Kidney (tissue), 14 donors: ENCODE measurements around the gene TMEM72. TPM values are rescaled to one million over a fixed set of nuclear protein-coding genes. Genes with fewer than 3 reads are reported as not detected.

Experiments
- DNase-seq, 5 donors: peaks; one replicate each; pipeline ENCODE4 v3.0.0-alpha.2; 2013 to 2020
- FAIRE-seq: peaks from 2 replicates; lab custom pipeline; 2012; peaks lifted over from hg19 to GRCh38; lab: Jason Lieb, UNC
- H3K27ac ChIP-seq, 2 donors: one replicate each; pipeline ENCODE4 v1.7.0; 2013; ENCODE audit warnings: low read depth in 2 of 2, low read length in 2 of 2, inconsistent platforms in 1 of 2
- H3K27me3 ChIP-seq: one replicate; pipeline ENCODE4 v1.7.1; 2013; ENCODE audit warnings: low read length, inconsistent platforms; ENCODE audit not compliant: control insufficient read depth, insufficient read depth
- H3K36me3 ChIP-seq, 3 donors: one replicate each; pipeline versions ENCODE4 v1.7.0 to v1.7.1; 2013; ENCODE audit warnings: low read length in 3 of 3, control low read depth in 1 of 3, inconsistent platforms in 1 of 3; ENCODE audit not compliant: insufficient read depth in 3 of 3, control insufficient read depth in 2 of 3
- H3K4me1 ChIP-seq, 3 donors: one replicate each; pipeline versions ENCODE4 v1.7.0 to v1.7.1; 2013; ENCODE audit warnings: low read length in 3 of 3, inconsistent platforms in 1 of 3, low read depth in 1 of 3; ENCODE audit not compliant: control insufficient read depth in 2 of 3, insufficient read depth in 2 of 3
- H3K4me3 ChIP-seq, 3 donors: one replicate each; pipeline versions ENCODE4 v1.7.0 to v1.8.1; 2013; ENCODE audit warnings: low read length in 3 of 3, control low read depth in 1 of 3, inconsistent platforms in 1 of 3
- H3K9ac ChIP-seq, 3 donors: one replicate each; pipeline versions ENCODE4 v1.7.0 to v1.7.1; 2013; ENCODE audit warnings: low read length in 3 of 3, control low read depth in 1 of 3, inconsistent platforms in 1 of 3
- H3K9me3 ChIP-seq, 3 donors: one replicate each; pipeline versions ENCODE4 v1.7.0 to v1.7.1; 2013; ENCODE audit warnings: low read length in 3 of 3, control low read depth in 1 of 3, inconsistent platforms in 1 of 3; ENCODE audit not compliant: control insufficient read depth in 2 of 3, insufficient read depth in 1 of 3
- intact Hi-C: fragments of 100-400 bp; cut with DNase I; formaldehyde crosslinking; loops from one replicate; pipeline ENCODE4 v1.11.1; 2022
- polyA plus RNA-seq: library from polyadenylated mRNA; stranded (reverse); fragments of 350-450 nt; fragmentation: Illumina TruSeq; extraction: RNeasy Lipid Tissue Mini Kit (QIAGEN cat#74804); gene quantifications from one replicate; pipeline ENCODE4 v1.2.3, GENCODE V29; 2014; ENCODE audit warnings: low read depth, low replicate concordance; ENCODE audit not compliant: insufficient read depth
- total RNA-seq: library from RNA; stranded (reverse); fragmentation: NEBNext Ultra II Directional; extraction: Animal tissue kit (Norgen Biotek cat#: 25700); gene quantifications from one replicate; pipeline ENCODE4 v1.2.1, GENCODE V29; 2021
- TF ChIP-seq, protein P1 (sequence below): IDR thresholded peaks from 3 replicates; pipeline ENCODE4 v1.5.1; 2012; ENCODE audit warnings: mild to moderate bottlenecking, moderate library complexity, borderline replicate concordance; ENCODE audit not compliant: insufficient read depth; ENCODE audit errors: extremely low read depth
- donor health status: control.
- donor health status: control.
- donor health status: control.
- donor health status: control.
- donor health status: control.
- donor health status: DM: yes; HTN: yes; CAD: no.
- donor health status: Normal renal cell carcinoma (clear cell type).

Gene TMEM72
- total and polyA plus RNA-seq, 2 donors from 2014 or later, result 19.3 to 127 TPM

DNA sequence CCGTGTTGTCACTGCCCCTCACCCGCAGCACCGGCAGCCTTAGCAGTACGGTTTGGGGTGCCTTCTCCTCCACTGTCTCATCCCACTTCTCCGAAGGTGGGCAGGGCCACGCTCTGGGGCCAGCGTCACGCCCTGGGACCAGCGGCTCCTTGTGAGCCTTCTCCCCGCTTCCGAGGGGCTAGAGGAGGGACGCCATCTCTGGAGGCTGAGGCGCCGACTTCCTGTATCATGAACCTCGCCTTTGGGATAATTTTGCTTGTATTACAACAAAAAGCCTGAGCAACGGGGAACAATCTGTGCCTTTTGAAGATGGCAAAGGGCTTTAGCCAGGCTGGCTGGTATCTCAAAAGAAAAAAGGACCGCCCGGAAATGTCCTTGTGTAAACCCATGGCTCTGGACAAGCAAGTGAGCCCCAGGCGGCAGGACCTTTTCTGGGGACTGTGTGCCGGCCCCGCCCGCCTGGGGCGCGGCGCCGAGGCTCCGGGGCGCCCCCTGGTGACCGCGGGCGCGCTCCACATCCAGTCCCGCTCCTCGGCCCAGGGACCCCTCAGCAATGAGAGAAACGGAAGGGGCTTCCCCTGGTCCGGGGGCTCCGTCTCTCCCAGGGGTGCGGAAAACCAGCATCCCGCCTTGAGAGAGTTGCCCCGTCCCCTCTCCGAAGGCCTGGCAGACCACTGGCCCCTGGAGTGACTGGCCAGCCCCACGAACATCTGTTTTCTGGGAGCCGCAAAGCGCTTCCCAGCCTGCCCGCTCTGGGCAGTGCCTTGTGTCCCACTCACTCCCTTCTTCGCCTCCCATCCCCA is 63.7 kb downstream of the TMEM72 start:
- peak overlapping the region in 1 of 3 donors; percentile 79 for H3K9ac ChIP-seq
- H3K4me3 ChIP-seq, result peak overlapping the region; percentile 25 to 58 (median 37)
- intact Hi-C loops, result no loop called here
- TF ChIP-seq, protein P1, sequence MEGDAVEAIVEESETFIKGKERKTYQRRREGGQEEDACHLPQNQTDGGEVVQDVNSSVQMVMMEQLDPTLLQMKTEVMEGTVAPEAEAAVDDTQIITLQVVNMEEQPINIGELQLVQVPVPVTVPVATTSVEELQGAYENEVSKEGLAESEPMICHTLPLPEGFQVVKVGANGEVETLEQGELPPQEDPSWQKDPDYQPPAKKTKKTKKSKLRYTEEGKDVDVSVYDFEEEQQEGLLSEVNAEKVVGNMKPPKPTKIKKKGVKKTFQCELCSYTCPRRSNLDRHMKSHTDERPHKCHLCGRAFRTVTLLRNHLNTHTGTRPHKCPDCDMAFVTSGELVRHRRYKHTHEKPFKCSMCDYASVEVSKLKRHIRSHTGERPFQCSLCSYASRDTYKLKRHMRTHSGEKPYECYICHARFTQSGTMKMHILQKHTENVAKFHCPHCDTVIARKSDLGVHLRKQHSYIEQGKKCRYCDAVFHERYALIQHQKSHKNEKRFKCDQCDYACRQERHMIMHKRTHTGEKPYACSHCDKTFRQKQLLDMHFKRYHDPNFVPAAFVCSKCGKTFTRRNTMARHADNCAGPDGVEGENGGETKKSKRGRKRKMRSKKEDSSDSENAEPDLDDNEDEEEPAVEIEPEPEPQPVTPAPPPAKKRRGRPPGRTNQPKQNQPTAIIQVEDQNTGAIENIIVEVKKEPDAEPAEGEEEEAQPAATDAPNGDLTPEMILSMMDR, result peak; percentile 89
- H3K4me1 ChIP-seq, result peaks cover 0 to 47% (median 36%) of the 10 kb centered on the region in 3 donors
- H3K9me3 ChIP-seq, result no peaks in the 10 kb centered on the region
- no peaks in the 10 kb centered on the region for H3K27me3 ChIP-seq
- peak overlapping the region; percentile 70 to 79 for H3K27ac ChIP-seq
- peaks cover 0 to 51% (median 23%) of the 10 kb centered on the region in 3 donors for H3K36me3 ChIP-seq
- peak; percentile 72 to 89 (median 81) for DNase-seq
- FAIRE-seq, result no peak

DNA sequence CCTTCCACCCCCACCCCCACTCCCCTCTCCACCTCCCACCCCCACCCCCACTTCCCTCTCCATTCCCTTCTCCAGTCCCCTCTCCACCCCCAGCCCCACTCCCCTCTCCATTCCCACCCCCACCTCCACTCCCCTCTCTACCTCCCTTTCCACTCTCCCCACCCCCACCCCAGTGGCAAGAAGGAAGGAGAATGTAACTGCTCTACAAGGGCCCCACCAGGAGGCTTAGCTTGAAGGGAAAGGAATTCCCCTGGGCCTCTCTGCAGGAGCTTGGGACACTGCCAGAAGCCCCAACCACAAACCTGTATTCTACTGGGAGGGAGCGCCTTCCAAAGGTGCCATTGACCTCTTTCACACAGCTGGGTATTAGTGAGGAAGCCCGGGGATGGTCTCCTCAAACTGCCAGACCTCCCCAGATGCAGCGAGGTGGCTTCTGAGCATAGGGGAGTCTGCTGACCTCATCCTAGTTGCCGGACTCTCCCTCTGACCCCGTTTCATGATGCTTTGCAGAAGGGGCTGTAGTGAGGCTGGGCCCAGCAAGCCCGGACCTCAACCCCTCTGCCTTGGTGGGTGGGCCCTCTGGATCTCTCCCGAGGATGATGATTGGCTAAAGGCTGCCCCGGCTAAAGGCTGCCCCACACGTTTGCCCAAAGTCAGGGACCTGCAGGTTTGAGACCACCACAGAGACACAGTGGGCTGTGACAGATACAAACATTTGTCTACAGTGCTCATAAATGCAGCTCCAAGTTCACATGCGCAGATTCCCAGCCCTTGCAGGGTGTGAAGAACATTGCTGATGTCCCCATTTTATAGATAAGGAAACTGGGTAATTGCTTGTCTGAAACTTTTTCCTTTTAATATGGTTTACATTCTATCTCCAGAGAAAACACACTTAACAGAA is 64.5 kb downstream of the TMEM72 start:
- Histone ChIP-seq H3K9ac (peak overlapping the region in 2 of 3 donors; percentile 11 to 99), H3K27me3 (no peaks in the 10 kb centered on the region), H3K36me3 (peaks cover 0 to 45% (median 18%) of the 10 kb centered on the region in 3 donors), H3K9me3 (no peaks in the 10 kb centered on the region), H3K27ac (peak overlapping the region; percentile 25 to 98), H3K4me1 (peaks cover 0 to 56% (median 36%) of the 10 kb centered on the region in 3 donors), H3K4me3 (peak overlapping the region in 2 of 3 donors; percentile 90 to 94)
- TF ChIP-seq, protein P1, result no peak
- DNase-seq (peak; percentile 62 to 87 (median 79)), FAIRE-seq (no peak)
- intact Hi-C loops, result no loop called here

DNA sequence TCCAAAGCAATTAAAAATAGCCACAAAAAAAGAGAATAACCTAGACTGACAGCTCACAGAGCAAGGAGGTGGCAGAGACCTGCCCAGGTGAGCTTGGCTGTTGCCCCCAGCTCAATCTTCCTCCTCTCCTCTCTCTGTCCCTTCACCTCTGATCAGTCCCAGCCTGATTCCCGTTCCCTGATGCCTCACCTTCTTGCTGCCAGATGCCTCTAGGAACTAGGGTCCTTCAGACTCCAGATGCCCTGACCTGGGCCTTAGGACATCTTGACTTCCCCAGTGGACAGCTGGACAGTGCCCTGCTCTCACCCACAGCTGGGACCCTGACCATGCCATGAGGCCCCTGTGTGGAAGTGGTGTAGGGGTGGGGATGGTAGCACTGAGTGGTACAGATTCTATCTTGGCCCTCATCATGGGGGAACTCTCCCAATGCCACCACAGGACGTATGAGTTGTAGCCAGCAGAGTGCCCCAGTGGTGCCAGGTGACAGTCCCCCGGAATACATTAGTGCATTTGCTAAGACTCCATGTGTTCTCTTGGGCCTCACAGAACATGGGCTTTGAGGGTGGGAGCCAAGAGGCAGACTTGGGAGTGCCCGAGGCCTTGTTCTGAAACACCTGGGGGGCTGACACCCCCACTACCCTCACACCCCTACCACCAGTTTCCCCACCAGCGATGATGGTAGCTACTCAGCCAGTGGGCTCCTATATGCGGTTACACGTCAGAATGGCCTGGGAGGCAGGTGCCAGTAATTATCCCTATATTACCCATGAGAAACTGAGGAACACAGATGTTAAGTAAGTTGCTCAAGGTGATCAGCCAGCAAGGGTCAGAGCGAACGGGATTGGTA is 65.4 kb downstream of the TMEM72 start:
- no peak for FAIRE-seq
- TF ChIP-seq, protein P1, result no peak
- peaks cover 0 to 62% (median 43%) of the 10 kb centered on the region in 3 donors for H3K4me1 ChIP-seq

More for the DNA sequence above, 65.4 kb downstream of the TMEM72 start:
- H3K9ac ChIP-seq, result peak overlapping the region in 2 of 3 donors; percentile 86 to 99
- H3K9me3 ChIP-seq, result no peaks in the 10 kb centered on the region
- intact Hi-C loops, result no loop called here
- H3K4me3 ChIP-seq, result peak overlapping the region in 2 of 3 donors; percentile 90 to 94
- H3K36me3 ChIP-seq, result peaks cover 0 to 36% (median 9%) of the 10 kb centered on the region in 3 donors
- peak overlapping the region; percentile 97 to 98 for H3K27ac ChIP-seq
- H3K27me3 ChIP-seq, result no peaks in the 10 kb centered on the region
- DNase-seq, result no peak
